T follicular helper cell (primary cell): Measurements from ENCODE around the gene MACO1.
"Not testable (repeated sequence)": the region's sequence is repeated elsewhere in the genome, so short reads cannot be mapped to it uniquely, and the experiment has no call there.

Experiments used
- DNase-seq: peaks from one replicate; pipeline ENCODE4 v3.0.0-alpha.2; 2020; ENCODE audit warnings: low read depth
- total RNA-seq, 2 experiments: gene quantifications; one replicate each; lab custom pipeline; 2026; lab: John Stamatoyannopoulos, UW

Gene MACO1, protein sequence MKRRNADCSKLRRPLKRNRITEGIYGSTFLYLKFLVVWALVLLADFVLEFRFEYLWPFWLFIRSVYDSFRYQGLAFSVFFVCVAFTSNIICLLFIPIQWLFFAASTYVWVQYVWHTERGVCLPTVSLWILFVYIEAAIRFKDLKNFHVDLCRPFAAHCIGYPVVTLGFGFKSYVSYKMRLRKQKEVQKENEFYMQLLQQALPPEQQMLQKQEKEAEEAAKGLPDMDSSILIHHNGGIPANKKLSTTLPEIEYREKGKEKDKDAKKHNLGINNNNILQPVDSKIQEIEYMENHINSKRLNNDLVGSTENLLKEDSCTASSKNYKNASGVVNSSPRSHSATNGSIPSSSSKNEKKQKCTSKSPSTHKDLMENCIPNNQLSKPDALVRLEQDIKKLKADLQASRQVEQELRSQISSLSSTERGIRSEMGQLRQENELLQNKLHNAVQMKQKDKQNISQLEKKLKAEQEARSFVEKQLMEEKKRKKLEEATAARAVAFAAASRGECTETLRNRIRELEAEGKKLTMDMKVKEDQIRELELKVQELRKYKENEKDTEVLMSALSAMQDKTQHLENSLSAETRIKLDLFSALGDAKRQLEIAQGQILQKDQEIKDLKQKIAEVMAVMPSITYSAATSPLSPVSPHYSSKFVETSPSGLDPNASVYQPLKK
- 52.6 to 55.7 reads per million in 2 experiments for total RNA-seq

DNA sequence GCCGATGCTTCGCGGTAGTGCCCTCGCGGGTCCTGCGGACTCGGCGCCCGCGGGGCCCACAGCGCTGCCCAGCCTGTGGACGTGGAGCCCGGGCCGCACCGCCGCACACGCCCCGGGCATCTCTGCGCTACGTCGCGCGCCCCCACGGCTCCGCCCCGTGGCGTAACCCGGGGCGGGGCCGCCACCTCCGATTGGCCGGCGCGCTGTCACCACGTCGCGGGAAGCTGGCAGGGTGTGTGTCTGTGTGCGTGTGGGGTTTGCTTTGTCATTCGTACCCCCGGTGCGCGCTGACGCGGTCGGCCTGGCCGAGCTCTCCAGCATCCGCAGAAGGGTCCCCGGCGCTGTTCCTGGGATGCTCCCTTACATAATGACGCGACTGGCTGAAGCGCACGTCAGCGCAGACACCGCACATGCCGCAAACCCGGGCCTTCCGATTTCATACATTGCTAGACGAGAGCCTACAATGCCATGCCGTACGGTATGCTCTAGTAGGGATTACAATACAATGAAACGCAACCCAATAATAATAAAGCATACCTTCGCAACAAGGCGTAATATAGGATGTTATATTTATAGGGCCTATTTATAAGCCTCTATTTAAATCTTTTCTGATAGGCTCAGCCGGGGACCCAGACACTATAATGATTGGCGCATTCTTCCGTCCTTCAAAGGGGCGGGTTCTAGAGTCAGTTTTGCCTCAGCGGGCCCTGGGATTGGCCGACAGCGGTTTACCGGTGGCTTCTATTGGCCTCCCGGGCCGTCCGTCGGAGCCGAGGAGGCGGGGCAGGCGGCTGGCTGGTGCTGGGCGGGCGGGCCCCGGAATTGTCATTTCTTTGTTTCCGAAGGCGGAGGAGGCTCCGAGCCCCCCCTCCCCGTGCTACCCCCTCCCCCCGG, at the start of gene MACO1:
Gene MACO1 (plus strand): TSS at position 825 of the 894 bp plus-strand sequence. CDS start 202 bp downstream, outside the sequence.
- DNase-seq = peak; percentile 96

DNA sequence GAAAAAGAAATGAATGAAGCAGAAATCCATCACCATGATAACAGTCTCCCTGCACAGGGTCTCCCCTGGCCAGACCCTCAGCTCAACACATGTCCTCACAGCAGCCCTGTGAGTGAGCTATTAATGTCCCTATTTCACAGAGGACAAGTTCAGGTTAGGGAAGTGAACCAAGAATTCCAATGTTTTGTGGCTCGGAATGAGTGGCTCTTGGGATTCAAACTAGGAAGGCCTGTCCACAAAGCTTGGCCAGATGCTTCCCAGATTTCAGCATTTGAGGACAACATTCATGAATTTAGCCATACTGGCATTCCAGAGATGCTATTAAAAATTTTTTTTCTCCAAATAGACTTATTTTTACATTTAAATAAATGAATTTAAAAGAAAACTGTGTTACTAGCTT, 48.2 kb upstream of the MACO1 start:
- DNase-seq = not testable (repeated sequence)

DNA sequence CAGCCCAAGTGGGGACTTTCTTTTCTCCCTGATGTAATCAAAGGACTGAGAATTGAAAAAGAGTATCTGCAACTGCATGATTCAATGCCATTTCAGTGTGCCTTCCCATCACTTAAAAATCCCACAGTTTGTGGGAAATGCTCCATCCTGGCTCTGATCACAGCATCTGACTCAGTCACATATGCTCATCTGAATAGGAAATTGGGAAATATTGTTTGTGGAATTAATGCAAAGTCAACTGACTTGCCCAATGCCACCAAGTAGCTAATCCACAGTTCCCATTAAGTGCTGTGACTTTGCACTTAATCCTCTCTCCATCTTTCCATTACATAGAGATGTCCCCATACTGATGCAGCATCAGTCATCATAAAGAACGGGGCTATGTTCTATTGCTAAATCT, 47.6 kb upstream of the MACO1 start:
- not testable (repeated sequence) for DNase-seq

DNA sequence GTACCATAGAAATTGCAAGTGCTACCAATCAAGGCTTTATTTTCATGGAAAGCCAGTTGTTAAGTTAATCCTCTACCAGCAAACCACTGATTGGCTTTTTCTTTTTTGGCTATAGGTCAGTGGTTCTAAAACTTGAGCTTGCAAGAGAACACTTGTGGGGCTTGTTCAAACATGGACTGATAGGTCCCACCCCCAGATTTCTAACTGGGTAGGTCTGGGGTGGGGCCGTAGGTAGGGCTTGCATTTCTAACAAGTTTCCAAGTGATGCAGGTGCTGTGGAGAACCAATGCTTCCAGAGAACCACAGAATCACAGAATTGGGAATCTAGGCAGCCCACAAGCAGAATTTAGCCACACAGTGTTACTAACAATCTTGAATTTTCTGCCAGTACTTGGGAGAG, 46.8 kb upstream of the MACO1 start:
- DNase-seq = not testable (repeated sequence)

DNA sequence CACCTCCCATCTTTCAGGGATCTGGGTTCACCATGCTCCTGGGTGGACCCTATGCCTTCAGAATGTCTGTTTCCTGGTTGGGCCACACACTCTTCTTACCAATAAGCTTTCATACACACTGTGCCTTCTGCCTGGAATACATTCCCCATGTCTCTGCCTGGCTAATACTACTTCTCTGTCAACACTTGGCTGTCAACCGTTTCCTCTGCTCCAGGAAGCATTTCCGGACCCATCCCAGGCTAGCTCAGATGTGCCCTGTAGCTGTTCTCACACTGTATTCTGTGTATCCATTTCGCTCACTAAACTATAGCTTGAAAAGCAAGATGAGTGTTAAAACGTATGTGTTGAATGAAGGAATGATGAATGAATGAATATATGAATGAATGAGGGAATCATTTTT, 43.6 kb upstream of the MACO1 start:
- not testable (repeated sequence) for DNase-seq

DNA sequence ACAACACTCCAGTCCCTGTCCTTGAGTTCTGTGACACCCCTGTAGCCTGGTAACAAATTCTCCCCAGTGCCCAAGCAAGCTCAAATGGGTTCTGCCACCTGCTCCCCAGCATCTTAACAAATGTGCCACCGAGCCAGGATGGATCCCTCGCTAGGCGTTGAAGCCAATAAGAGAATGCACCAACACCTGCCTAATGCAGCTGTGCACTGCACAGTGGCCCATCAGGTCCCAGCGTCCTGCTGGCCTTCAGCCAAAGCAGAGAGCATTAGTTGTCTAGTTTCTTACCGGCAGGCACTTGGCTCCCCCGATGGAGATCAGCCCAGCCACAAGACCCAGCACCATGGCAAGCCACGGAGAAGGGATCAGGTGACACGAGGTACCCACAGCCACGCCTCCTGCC, 42.0 kb upstream of the MACO1 start:
- not testable (repeated sequence) for DNase-seq

DNA sequence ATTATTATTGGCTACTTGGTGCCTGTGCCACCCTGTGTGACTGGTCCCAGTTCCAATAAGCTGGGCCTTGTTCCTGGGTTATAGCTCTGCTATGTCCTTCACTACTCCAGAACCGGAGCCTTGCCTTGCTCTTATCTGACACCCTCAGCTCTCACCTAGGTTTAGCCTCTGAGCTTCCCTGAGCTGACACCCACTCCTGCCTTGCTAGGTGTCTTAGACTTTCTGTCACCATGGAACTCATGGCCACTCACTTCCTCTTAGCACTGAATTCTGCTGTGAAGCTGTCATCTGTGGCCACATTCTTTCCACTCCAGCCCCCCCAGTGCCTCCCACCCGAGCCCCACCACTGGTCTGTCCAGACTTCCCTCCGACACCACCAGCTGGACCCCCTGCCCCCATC, 41.0 kb upstream of the MACO1 start:
- DNase-seq = not testable (repeated sequence)

DNA sequence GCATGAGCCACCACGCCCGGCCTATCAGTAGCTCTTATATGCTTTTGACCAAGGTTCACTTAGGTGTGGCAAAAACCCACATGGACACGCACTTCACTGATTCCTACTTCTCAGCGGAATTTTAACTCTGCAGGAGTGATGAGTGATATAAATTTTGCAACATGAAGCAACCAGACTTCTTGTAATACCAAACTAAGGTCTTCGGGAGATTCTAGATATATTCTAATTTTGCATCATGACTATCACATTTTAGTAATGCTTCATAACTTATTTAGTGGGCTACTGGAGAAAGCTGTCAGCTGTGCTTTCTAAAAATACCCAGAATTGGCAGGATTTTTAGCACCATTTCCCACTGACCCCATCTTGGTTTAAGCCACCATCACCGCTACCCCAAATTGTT, 37.9 kb upstream of the MACO1 start:
- no peak for DNase-seq

DNA sequence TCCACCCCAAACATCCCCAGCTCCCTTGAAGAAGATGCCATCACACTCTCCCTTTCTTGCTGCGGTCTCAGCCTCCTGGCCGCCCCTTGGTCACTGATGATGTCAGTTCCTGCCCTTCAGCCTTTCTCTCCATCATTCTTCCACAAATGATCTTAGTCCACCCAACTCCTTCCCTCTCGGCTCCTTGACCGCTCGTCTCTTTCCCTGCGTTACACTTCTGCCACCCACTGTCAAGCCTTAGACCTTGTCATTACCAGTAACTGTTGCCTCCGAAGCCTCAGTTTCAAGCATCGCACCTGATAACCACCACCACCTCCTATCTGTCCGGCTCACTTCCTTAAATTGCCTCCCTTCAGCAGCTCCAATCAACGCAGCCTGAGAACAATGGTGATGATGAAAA, 33.1 kb upstream of the MACO1 start:
- DNase-seq = not testable (repeated sequence)

DNA sequence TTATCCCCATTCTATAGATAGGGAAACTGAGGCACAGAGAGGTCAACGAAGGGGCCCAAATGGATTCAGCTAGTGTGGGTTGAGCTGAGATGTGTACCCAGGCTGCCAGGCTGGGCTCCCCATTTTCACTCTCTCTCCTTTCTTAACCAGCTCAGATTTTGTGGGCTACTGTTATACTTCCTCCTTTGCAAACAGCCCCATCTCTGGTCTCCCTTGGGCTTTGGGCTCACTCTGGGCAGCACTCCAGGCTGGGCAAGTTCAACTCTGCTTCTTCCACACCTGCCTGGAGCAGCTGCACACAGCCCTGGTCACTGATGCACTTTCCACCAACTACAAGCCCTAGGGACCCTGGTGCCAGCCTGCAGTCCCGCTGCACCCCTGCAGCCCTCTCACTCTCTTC, 32.6 kb upstream of the MACO1 start:
- not testable (repeated sequence) for DNase-seq

DNA sequence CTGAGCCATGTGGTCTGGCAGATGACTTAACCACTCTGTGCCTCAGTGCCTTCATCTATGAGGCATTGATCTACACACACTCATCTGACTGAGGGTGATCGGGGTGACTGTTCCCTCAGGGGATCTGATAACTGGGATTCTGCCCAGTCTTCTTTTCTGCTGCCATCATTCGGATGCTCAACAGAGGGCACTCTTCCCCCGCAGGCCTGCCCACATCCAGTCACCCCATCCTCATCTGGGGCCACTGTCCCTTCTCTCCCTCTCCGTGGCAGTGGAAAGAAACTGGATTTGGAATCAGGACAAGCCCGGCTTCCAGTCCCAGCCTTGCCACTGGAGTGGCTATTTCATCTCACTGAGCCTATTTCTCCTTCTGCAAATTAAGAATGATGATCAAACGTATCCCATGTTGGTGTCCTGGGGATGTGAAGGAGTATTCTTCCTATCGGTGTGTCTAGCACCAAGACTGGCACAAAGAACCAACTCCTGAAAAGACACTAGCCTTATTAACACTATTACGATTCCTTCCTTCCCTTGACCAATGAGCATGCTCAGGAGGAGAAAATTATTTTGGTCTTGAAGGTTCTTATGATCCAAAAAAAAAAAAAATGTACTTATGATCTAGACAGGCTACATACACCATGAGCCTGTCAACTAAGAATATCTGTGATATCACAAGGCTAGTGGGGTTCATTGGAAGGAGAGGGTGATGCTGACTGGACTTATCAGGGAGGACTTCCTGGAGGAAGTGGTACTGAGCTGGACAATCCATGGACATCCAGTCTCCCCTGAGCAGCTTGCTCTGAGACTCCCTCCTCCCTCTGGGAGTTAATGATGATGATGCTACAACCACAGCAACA, 27.5 kb upstream of the MACO1 start:
- not testable (repeated sequence) for DNase-seq

DNA sequence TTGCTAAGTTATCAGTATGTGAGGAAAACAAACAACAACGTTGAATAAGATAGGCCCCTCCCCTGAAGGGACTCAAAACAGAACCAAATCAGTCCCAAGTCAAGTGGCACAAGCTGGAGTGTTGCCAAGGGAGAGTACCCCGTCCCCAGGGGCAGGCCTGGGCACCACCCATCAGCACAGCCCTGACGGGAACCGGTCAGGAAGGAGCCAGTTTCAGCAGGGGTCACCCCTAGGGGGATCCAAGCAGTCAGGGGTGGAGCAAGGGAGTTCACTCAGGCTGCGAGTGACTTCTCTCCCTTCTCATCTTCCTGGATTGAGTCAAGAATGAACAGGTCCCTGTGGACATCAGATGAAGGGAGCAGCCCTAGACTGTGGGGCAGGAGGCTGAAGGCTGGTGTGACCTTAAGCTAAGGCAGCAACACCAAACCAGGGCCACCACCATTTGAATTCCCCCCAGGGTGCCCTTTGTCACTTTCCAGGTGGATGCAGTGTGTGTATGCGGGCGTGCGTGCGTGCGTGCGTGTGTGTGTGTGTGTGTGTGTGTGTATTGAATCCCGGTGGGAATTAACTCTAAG, 24.9 kb upstream of the MACO1 start:
- not testable (repeated sequence) for DNase-seq

DNA sequence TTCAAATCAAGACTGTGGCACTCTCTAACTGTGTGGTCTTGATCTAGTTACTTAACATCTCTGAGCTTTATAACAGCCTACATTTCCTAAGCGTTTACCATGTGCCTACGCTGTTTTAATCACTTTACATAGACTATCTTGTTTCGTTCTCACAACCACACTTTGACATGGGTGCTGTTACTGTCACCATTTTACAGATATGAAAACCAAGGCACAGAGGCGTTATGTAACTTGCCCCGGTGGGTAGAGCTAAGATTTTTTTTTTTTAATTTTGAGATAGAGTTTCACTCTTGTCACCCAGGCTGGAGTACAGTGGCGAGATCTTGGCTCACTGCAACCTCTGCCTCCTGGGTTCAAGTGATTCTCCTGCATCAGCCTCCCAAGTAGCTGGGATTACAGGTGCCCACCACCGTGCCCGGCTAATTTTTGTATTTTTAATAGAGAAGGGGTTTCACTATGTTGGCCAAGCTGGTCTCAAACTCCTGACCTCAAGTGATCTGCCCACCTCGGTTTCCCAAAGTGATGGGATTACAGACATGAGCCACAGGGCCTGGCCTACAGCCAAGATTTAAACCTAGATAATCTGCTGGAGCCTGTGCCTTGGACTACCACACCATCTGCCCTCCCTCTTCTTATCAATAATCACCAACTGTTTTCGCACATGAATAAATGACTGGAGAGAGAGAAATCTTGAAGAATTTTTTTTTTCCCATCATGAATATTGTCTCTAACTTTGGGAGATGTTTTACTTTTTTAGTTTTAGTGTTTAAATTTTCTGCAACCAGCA, 20.9 kb upstream of the MACO1 start:
- not testable (repeated sequence) for DNase-seq

DNA sequence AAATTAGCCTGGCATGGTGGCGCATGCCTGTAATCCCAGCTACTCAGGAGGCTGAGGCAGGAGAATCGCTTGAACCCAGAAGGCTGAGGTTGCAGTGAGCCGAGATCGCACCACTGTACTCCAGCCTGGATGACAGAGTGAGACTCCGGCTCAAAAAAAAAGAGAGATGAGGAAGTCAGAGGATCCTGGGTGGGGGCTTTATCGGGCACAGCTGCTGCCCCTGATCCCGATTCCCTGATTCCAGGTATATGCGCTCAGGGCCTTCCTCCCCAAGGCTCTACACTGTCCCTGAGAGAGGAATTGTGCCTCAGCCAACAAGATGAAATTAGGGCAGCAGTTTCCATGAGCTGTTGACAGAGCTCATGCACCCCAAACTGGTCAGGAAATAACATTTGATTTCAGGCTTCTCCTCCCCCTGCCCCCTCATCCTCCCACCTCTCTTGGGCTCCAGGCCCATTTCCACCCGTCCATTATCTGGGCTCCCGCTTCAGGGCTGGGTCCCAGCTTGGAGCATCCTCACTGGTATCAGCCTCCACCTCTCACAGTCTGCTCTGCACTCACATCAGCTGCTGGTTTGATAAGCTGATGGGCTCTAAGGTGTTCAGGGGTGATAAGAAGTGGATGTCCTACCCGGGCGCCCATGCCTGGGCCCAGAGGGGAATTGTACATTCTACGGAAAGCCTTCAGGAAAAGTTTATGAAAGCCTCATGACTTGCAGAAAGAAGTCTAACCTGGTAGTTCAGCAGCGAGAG, 17.6 kb upstream of the MACO1 start:
- not testable (repeated sequence) for DNase-seq

DNA sequence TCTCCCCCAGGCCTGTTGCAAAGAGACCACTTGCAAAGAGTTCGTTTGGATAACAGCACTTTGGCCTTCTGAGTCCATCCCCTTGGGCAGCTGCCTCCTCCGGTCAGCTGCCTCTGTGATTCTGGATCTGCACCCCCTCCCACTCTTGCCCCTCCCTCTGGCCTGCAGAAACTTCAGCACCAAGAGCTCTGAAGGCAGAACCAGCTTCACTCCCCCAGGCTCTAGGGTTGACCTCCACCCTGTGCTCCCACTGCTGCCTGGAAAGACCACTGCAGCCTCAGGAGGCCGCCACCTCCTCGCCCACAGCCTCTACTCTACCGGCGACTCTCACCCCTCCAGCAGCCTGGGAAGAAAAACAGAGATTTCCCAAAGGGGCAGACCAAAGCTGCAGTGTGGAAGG, 16.5 kb upstream of the MACO1 start:
- not testable (repeated sequence) for DNase-seq

DNA sequence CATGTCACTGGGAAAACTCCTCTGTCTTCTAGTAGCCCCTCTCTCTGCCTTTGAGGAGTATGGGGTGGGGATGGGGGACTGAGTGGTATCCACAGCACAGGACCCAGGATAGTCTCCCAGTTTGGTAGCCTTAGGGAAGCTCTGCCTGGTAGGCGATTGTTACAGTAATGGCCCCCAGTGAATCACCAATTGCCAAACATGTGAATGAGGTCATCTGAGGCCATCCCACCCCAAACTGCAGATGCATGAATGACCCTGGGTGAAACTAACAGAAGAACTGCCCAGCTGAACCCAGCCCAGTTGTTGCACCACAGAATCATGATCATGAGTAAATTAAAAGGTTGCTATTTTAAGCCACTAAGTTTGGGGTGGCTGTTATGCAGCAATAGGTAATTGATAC, 16.1 kb upstream of the MACO1 start:
- DNase-seq = not testable (repeated sequence)

DNA sequence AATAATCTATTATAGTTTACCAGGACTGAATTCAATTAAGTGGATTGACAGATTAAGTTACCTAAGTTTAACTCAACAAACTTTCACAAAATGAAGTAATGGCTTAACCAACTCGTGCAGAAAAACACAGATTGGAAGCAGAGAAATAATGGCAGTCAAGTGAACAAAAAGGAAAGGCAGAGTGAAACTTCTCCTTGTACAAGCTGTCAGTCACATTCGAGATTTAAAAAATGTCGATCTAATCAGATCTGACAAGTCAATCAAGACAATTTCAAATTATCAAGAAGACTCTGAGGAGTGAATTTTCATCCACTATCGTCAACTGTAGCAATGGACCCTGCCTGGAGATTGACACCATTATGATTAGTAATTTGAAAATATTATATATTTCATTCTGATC, 13.4 kb upstream of the MACO1 start:
- not testable (repeated sequence) for DNase-seq

DNA sequence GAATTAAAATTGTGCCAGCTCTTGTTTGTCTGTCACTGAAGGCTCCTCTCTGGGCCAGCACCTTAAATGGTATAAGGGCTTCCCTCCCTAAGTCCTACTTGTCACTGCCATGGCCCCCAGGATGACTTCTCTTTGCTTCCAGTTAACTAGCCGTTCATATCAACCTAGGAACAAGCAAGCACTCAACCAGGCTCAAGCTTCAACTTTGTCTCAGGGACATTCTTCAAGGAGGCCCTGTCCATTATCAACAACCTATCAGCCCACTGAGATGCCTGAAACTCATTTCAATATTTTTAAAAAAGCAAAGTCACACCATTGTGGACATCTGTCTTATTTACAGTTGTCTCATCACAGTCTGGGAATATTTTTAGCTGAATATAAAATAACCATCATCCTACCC, 11.4 kb upstream of the MACO1 start:
- not testable (repeated sequence) for DNase-seq

DNA sequence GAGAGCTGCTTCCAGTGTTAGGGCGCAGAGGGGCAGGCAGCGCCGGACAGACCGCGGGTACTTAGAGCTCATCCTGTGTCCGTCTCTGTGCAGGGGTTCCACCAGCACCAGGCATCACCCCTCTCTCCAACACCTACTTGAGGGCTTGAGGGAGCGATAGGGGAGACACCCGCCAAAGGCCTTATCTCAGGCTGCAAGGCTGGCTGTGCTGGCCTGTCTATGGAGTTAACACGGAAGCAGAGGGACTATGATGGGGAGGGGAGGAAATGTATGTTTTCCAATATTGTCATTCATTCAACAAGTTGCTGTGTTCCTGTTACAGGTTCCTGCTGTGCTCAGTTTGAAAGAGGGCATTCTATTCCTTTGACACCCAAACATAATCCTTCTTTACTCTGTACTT, 10.0 kb upstream of the MACO1 start, which contains the start of gene RHCE:
Gene RHCE (minus strand): TSS at position 111 of the 400 bp plus-strand sequence. CDS start 39 bp downstream, at position 72.
- DNase-seq = not testable (repeated sequence)
